K562 (cell line): Measurements from ENCODE around the gene CHERP. TPM values are rescaled to one million over a fixed set of nuclear protein-coding genes. Genes with fewer than 3 reads are reported as not detected.
"Not testable (repeated sequence)": the region's sequence is repeated elsewhere in the genome, so short reads cannot be mapped to it uniquely, and the experiment has no call there.

Source experiments
- ATAC-seq: fragments of 200-7000 bp; cut with Tn5 transposase; 3 replicates; pipeline ENCODE4 v1.9.1; 2020; ENCODE audit warnings: moderate library complexity
- BruUV-seq: library from RNA; stranded (reverse); fragments of 400-500 nt; replicated peaks from 2 replicates; lab custom pipeline; 2021; lab: Mats Ljungman, UMichigan
- CTCF ChIA-PET: fragments of 300-600 bp; formaldehyde crosslinking; extraction: SDS; loops from one replicate; lab custom pipeline; 2021; ENCODE audit warnings: low intra/inter-chr PET ratio; lab: Yijun Ruan, JAX
- POLR2A ChIA-PET: fragments of 300-600, 350-650 bp; sonication (Branson Sonifier 250); formaldehyde crosslinking; extraction: SDS; loops from one replicate; lab custom pipeline; 2021; ENCODE audit warnings: antibody characterized with exemption, inconsistent platforms; lab: Yijun Ruan, JAX
- DNase-seq, 4 experiments: peaks; one replicate each; pipeline versions ENCODE4 v3.0.0 to v3.0.0-alpha.2; 2011 to 2018; ENCODE audit warnings: low spot score in 3 of 4, mixed read lengths in 3 of 4; ENCODE audit errors: extremely low read depth in 1 of 4
- FAIRE-seq: peaks from 2 replicates; lab custom pipeline; 2011; peaks lifted over from hg19 to GRCh38; lab: Jason Lieb, UNC
- H2AFZ ChIP-seq: 2 replicates; pipeline ENCODE4 v1.6.0; 2011; ENCODE audit warnings: low read depth, low read length, control low read depth, inconsistent platforms
- H3K27ac ChIP-seq: fragments of 200-600 bp; 3 replicates; pipeline ENCODE4 v1.8.0; 2011; ENCODE audit warnings: low read depth, mild to moderate bottlenecking, control low read depth, inconsistent platforms, low read length, moderate library complexity, mixed read lengths; ENCODE audit errors: extremely low read depth
- H3K27me3 ChIP-seq, 2 experiments: fragments of 300-600 bp in 1 of 2; 2 replicates in 1 of 2; 3 replicates in 1 of 2; pipeline versions ENCODE4 v1.6.0 to v1.8.0; 2011; ENCODE audit warnings: inconsistent platforms in 2 of 2, low read length in 2 of 2, mild to moderate bottlenecking in 1 of 2, mixed read lengths in 1 of 2, moderate library complexity in 1 of 2; ENCODE audit not compliant: control insufficient read depth in 2 of 2, insufficient read depth in 2 of 2
- H3K36me3 ChIP-seq: fragments of 300-600 bp; 3 replicates; pipeline ENCODE4 v1.8.0; 2011; ENCODE audit warnings: mild to moderate bottlenecking, low read length, inconsistent platforms; ENCODE audit not compliant: control insufficient read depth, insufficient read depth
- H3K4me1 ChIP-seq, 2 experiments: fragments of 200-600 bp in 1 of 2; replicated peaks in 1 of 2; 2 replicates in 1 of 2; 3 replicates in 1 of 2; pipeline versions ENCODE4 v1.5.1 to v1.8.0; 2011; ENCODE audit warnings: inconsistent platforms in 2 of 2, low read length in 2 of 2, mild to moderate bottlenecking in 1 of 2, mixed read lengths in 1 of 2, moderate library complexity in 1 of 2; ENCODE audit not compliant: control insufficient read depth in 2 of 2, insufficient read depth in 2 of 2
- H3K4me2 ChIP-seq: 2 replicates; pipeline ENCODE4 v1.6.1; 2011; ENCODE audit warnings: low read length, control low read depth, inconsistent platforms, mixed read lengths; ENCODE audit not compliant: insufficient read depth
- H3K4me3 ChIP-seq: fragments of 200-600 bp; sonication (generic), shearing (Covaris generic); 2 replicates; pipeline ENCODE4 v1.5.1; 2016; ENCODE audit warnings: control low read depth, inconsistent platforms
- H3K79me2 ChIP-seq: fragments of 200-600 bp; 3 replicates; pipeline ENCODE4 v1.8.0; 2011; ENCODE audit warnings: low read length, inconsistent platforms; ENCODE audit not compliant: control insufficient read depth, insufficient read depth
- H3K9ac ChIP-seq, 2 experiments: 2 replicates each; pipeline versions ENCODE4 v1.6.0 to v1.6.1; 2011; ENCODE audit warnings: low read depth in 2 of 2, low read length in 2 of 2, control low read depth in 1 of 2, inconsistent platforms in 1 of 2, mild to moderate bottlenecking in 1 of 2, mixed read lengths in 1 of 2; ENCODE audit not compliant: insufficient read depth in 1 of 2
- H3K9me1 ChIP-seq: one replicate; pipeline ENCODE4 v1.6.0; 2011; ENCODE audit warnings: inconsistent platforms, mild to moderate bottlenecking, low read length, moderate library complexity; ENCODE audit not compliant: control insufficient read depth, insufficient read depth
- H3K9me3 ChIP-seq: replicated peaks from 2 replicates; pipeline ENCODE4 v1.5.1; 2011; ENCODE audit warnings: low read depth, low read length, inconsistent platforms; ENCODE audit not compliant: control insufficient read depth, insufficient read depth
- H4K20me1 ChIP-seq: replicated peaks from 2 replicates; pipeline ENCODE4 v1.6.1; 2011; ENCODE audit warnings: low read length, inconsistent platforms, mixed read lengths; ENCODE audit not compliant: control insufficient read depth, insufficient read depth
- DNMT1 ChIP-seq: fragments of 450-650 bp; IDR thresholded peaks from 2 replicates; pipeline ENCODE4 v1.6.1; 2016; ENCODE audit warnings: antibody characterized with exemption, mild to moderate bottlenecking
- RAD21 ChIP-seq, 2 experiments: fragments of 250-450 bp in 1 of 2; fragments of 450-650 bp in 1 of 2; sonication (Bioruptor Pico) in 1 of 2; formaldehyde crosslinking in 1 of 2; IDR thresholded peaks in 1 of 2; conservative IDR thresholded peaks in 1 of 2; 2 replicates each; pipeline versions ENCODE4 v1.4.0 to v1.8.0; 2020 to 2022; ENCODE audit warnings: mild to moderate bottlenecking in 2 of 2, moderate library complexity in 1 of 2
- WGBS: fragments of 100-300 bp; shearing (Covaris generic); methylation state at CpG from one replicate; pipeline ENCODE4 v1.1.6; 2016; ENCODE audit warnings: low coverage, mixed read lengths; ENCODE audit not compliant: insufficient coverage; ENCODE audit errors: missing lambda C conversion rate; 5-methylcytosine and 5-hydroxymethylcytosine counted together
- in situ Hi-C: fragments of 300-500 bp; cut with MboI; formaldehyde crosslinking; loops from 4 replicates; pipeline ENCODE4 v1.15.0; 2018; ENCODE audit warnings: inconsistent platforms, mixed read lengths
- intact Hi-C: fragments of 100-400 bp; cut with micrococcal nuclease; formaldehyde crosslinking; loops from 2 replicates; pipeline ENCODE4 v1.14.2; 2022
- polyA plus RNA-seq, 8 experiments: library from polyadenylated mRNA; depleted of rRNA in 4 of 8; stranded (reverse) in 5 of 8; unstranded in 3 of 8; fragments of >200 nt; fragmentation: Nextera tagmentation in 2 of 8; fragmentation: Illumina TruSeq in 1 of 8; extraction: Ambion mirVana in 2 of 8; extraction: Trizol in 1 of 8; gene quantifications; 2 replicates each; pipeline versions ENCODE4 v1.2.1 to v1.2.3, GENCODE V29; 2011 to 2014; ENCODE audit warnings: inconsistent platforms in 1 of 8, missing spikeins in 1 of 8
- total RNA-seq, 7 experiments: library from RNA; depleted of rRNA in 6 of 7; stranded (reverse); fragments of >200 nt in 6 of 7; fragmentation: Illumina TruSeq in 2 of 7; extraction: Trizol in 2 of 7; gene quantifications; 2 replicates each; pipeline versions ENCODE4 v1.2.1 to v1.2.3, GENCODE V29; 2011 to 2021; ENCODE audit warnings: low replicate concordance in 1 of 7
- TF ChIP-seq, protein P1 (sequence below): fragments of 450-650 bp; formaldehyde crosslinking; IDR thresholded peaks from 2 replicates; pipeline ENCODE4 v1.4.0; 2020; ENCODE audit warnings: mild to moderate bottlenecking
- TF ChIP-seq, protein P2 (sequence below): fragments of 250-450 bp; sonication (Bioruptor Pico); IDR thresholded peaks from 2 replicates; pipeline ENCODE4 v1.8.0; 2021; ENCODE audit warnings: moderate library complexity, mild to moderate bottlenecking, inconsistent platforms

The CHERP gene
- total and polyA plus RNA-seq, 9 of the 15 experiments (the other 6 are each of a cell fraction or from before 2014, with no cell fraction given), result 0.60 to 85.1 (median 7.8) TPM

DNA sequence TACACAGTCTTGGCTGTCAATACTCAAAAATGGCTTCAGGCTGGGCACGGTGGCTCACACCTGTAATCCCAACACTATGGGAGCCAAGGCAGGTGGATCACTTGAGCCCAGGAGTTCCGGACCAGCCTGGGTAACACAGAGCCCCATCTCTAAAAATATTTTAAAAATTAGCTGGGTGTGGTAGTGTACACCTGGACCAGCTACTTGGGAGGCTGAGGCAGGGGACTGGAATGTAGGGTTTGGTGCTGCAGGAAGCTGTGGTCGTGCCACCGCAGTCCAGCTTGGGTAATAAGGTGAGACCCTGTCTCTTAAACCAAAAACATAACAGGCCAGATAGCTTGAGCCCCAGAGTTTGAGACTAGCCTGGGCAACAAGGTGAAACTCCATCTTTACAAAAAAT is 6.7 kb upstream of the CHERP start (continued):
- TF ChIP-seq, protein P1, sequence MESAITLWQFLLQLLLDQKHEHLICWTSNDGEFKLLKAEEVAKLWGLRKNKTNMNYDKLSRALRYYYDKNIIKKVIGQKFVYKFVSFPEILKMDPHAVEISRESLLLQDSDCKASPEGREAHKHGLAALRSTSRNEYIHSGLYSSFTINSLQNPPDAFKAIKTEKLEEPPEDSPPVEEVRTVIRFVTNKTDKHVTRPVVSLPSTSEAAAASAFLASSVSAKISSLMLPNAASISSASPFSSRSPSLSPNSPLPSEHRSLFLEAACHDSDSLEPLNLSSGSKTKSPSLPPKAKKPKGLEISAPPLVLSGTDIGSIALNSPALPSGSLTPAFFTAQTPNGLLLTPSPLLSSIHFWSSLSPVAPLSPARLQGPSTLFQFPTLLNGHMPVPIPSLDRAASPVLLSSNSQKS, result no peak
- TF ChIP-seq, protein P2, sequence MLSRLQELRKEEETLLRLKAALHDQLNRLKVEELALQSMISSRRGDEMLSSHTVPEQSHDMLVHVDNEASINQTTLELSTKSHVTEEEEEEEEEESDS (CRISPR knock-in tag), result no peak
- no peak for TF ChIP-seq DNMT1

DNA sequence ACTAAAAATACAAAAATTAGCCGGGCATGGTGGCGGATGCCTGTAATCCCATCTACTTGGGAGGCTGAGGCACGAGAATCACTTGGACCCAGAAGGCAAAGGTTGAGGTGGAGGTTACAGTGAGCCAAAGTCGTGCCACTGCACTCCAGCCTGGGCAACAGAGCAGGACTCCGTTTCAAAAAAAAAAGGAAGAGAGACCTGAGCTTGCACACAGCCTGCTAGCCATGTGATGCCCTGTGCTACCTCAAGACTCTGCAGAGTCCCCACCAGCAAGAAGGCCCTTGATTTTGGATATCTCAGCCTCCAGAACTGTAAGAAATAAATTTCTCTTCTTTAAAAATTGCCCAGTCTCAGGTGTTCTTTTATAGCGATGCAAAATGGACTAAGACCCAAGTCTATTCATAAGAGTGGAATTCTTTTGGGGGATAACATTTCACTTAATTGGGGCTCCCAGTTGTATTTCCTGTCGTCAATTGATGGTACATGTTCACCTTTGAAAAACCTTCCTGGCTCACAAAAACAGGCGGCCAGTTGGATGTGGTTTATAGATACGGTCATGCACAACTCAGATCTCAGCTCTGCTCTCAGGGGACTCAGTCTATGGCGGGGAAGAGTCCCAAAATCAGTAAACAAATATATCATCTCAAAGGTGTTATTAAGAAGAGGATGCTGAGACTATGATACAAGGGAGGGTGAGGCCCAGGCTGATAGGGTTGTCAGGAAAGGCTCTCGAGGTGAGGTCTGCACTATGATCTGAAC is 2.4 kb upstream of the CHERP start:
- ATAC-seq (no peak), FAIRE-seq (no peak), DNase-seq (no peak)
- H3K4me2 ChIP-seq, result peak overlapping the region; percentile 25
- H3K27me3 ChIP-seq, result no peaks in the 10 kb centered on the region; a peak in 1 of 5 replicates
- peaks cover 49% of the 10 kb centered on the region for H3K79me2 ChIP-seq
- H3K9me1 ChIP-seq, result no peaks in the 10 kb centered on the region
- no peak overlapping the region for H3K27ac ChIP-seq
- ChIA-PET POLR2A (interaction anchor here (0.7 kb wide), 1 partner anchor 40 kb away, joined by 3 read pairs; no protein-coding TSS in a partner anchor), CTCF (no interaction called here)
- no peak for TF ChIP-seq RAD21 (CRISPR knock-in tag; conservative IDR thresholded peaks at IDR 0.05 in 1 of 2, IDR thresholded peaks at IDR 0.05 in 1 of 2)
- H4K20me1 ChIP-seq, result peaks cover 9% of the 10 kb centered on the region; the same call in 1 of the 2 replicates
- WGBS, result 63% methylated on average over 11 of the region's 11 CpGs
- no peak overlapping the region for H3K4me3 ChIP-seq
- H3K4me1 ChIP-seq, result peaks cover 5 to 8% of the 10 kb centered on the region in 2 experiments; a peak in 4 of 5 replicates
- BruUV-seq, result no TSS peak
- H2AFZ ChIP-seq, result no peak overlapping the region
- intact Hi-C loops, result loop anchor here (10.0 kb wide), 1 partner anchor 80 kb away; the partner anchor contains the start of gene MED26
- peaks cover 20% of the 10 kb centered on the region; the same call in 2 of the 3 replicates for H3K36me3 ChIP-seq
- in situ Hi-C loops, result no loop called here
- H3K9me3 ChIP-seq, result no peaks in the 10 kb centered on the region
- H3K9ac ChIP-seq, result no peak overlapping the region

DNA sequence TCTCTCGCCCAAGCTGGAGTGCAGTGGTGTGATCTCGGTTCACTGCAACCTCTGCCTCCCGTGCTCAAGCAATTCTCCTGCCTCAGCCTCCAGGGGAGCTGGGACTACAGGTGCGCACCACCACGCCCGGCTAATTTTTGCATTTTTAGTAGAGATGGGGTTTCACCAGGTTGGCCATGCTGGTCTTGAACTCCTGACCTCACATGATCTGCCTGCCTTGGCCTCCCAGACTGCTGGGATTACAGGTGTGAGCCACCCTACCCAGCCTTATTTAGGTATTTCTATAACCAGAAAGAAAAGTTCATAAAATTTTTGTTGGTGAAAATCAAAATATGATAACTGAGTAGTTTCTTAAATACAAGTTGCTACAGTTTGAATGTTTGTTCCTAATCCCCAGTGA is 1.5 kb upstream of the CHERP start:
- H3K4me2 ChIP-seq, H3K9me3 ChIP-seq, H2AFZ ChIP-seq, FAIRE-seq, H4K20me1 ChIP-seq, in situ Hi-C loops, ATAC-seq, H3K27ac ChIP-seq, CTCF ChIA-PET, DNase-seq, BruUV-seq, H3K9me1 ChIP-seq, H3K27me3 ChIP-seq: not testable (repeated sequence)
- Histone ChIP-seq H3K4me3 (peak overlapping the region; percentile 91), H3K4me1 (peaks cover 5 to 10% of the 10 kb centered on the region in 2 experiments; a peak in 4 of 5 replicates), H3K79me2 (peaks cover 56% of the 10 kb centered on the region), H3K36me3 (peaks cover 28% of the 10 kb centered on the region; the same call in 2 of the 3 replicates), H3K9ac (peak overlapping the region in 1 of 2 experiments; percentile 90; a peak in 2 of 4 replicates)
- intact Hi-C loops, result loop anchor here (1.0 to 10.0 kb wide), 2 partner anchors 28 to 81 kb away; partner anchors contain the start of gene MED26
- POLR2A ChIA-PET, result interaction anchor here (0.7 to 1.3 kb wide), 5 partner anchors 8 to 97 kb away, joined by 3 to 4 read pairs (median 3); no protein-coding TSS in a partner anchor
- 52% methylated on average over 6 of the region's 6 CpGs for WGBS
